DMS53 (cell line): ENCODE measurements around the gene DNAH3.
A peak's percentile ranks its signal among the peaks of the same experiment; 100 is the strongest.

Source experiments
- DNase-seq: peaks from one replicate; lab custom pipeline; 2025; lab: John Stamatoyannopoulos, UW

DNAH3 gene

DNA sequence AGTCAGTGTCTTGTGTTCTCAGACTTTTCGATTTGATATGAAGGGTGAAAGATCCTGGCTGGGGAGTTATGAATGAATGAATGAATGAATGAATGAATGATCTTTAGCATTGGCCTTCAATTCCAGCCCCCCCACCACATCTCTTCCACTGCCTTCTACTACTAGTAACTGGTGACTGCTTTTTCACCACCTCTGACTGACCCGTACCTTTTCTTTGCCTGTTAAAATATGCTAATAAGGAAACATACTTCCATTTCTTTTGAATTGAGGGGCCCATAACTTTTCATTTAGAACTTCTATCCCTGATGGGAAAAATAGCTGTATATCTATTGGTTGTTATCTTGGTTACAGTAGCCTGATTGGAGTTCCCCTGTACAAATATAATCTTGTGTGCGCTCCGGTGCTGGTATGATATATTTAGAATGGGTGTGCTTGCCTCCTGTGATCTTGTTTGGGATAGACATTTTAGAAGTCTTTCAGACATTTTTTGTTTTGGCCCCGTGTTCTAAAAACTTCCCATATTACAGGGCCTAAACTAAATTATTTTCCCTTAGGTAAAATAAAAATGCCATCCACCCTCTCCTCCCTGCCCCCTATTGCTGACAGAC lies 246.6 kb downstream of the DNAH3 start:
- no peak for DNase-seq

DNA sequence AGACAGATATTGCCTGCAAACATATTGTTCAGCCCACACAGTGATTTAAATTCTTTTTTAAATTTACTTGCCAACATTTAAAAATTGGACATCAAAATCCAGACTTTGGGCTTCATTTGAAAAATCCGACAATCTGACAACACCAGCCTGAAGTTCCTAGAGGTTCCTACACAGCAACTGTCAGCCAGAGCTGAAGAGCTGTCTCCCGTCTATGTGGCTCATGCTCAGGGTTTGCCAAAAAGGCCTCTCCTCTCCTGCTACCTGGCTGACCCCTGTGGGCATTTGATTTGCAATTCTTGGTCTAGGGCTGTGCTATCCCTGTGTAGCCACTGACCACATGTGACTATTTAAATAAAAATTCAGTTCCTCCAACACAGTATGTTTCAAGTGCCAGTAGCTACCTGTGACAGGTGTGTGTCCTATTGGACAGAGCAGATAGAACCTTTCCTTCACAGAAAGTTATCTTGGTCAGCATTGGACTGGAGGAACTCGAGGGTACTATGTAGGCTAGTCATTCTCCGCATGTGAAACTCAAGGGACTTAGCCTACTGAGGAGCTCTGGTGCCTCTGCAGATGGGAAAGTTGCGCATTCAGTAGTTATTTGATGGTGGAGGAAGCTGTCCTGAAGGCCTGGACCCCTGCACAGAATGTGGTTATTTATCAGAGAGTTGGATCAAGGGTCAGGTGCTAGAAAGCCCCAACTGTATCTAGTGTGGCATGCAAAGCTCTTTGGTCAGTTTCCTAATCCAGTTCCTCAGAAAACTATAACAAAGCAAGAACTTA lies 247.3 kb downstream of the DNAH3 start:
- no peak for DNase-seq

DNA sequence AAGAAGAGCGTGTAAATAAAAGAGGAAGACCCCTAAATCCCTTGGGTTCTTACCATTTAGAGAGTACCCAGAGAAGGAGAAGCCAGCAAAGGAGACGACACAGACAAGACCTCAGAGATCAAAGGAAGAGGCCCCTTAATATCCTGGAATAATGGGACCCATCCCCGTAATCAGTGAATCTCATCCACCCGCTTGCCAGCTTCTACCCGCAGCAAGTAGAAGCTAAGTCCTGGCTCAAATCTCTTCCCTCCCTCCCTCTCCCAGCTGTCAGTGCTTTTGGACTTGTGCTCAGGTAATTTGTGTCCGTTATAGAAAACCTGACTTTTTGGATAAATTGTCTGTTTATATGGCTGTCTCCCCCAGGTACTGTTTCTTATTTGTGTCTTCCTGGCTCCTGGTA lies 248.2 kb downstream of the DNAH3 start:
- no peak for DNase-seq

DNA sequence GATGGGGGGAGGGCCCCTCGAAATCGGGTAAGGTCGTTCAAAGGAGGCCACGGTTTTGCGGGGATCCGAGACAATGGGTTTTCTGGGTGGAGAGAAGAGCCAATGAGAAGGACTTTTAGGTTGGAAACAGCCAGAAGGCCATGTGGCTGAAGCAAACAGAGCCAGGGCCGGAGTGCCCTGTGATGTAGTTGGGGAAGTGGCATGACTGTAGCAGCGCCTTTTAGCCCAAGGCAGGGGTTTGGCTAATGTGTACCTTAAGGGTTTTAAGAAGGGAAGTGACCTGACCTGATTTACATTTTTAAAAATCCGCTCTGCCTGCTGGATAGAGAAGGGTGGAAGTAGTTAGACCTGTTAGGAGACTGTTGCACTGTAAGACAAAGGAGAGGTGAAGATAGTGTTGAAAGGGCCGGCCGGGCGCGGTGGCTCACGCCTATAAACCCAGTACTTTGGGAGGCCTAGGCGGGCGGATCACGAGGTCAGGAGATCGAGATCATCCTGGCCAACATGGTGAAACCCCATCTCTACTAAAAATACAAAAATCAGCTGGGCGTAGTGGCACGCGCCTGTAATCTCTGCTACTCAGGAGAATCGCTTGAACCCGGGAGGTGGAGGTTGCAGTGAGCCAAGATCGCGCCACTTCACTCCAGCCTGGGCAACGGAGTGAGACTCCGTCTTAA lies 249.1 kb downstream of the DNAH3 start:
- DNase-seq: peak; percentile 69

GRCh38 chr16:20901068-20901435 lies 249.6 kb downstream of the DNAH3 start:
- peak; percentile 63 for DNase-seq

DNA sequence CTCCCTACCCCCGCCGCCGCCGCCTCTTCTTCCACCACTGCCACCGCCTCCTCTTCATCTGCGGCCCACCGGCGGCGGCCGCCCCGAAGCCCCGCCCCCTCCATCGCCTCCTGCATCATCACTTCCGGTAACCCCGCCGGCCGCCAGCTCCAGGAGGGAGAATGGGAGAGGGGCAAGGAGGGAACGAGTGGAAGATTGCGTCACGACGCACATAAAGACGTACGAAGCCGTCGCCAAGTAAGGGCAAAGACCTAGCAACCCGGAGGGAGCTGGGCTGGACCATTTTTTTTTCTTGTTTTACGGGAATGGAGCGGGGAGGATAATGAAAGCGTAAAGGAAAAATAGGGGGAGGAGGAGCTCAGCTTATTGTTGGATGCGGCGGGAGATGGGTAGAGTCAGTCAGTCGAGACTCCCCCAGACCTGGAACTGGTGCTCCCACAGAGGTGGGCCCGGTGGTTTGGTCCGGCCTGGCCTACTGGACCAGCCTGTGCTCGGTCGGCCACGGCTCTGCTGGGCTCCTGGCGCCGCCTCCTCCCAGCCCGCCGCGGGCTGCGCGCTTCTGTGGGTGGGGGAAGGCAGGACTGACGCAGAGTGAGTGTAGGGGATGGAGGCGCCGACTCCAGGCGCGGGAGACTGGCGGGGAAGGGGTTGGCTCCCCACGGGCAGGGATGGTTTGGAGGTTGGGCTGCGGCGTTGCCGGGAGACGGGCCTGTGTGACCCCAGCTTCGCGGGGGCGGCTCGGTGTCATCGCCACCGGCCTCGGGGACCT lies 250.2 kb downstream of the DNAH3 start, which contains the start of the genes DCUN1D3 and LYRM1:
TSS of gene DCUN1D3 (minus strand) at position 60 of the 769 bp plus-strand sequence. CDS start 37,820 bp downstream, outside the sequence.
TSS of gene LYRM1 (plus strand) at position 473 of the 769 bp plus-strand sequence. CDS start 14,785 bp downstream, outside the sequence.
- DNase-seq: peak; percentile 98

DNA sequence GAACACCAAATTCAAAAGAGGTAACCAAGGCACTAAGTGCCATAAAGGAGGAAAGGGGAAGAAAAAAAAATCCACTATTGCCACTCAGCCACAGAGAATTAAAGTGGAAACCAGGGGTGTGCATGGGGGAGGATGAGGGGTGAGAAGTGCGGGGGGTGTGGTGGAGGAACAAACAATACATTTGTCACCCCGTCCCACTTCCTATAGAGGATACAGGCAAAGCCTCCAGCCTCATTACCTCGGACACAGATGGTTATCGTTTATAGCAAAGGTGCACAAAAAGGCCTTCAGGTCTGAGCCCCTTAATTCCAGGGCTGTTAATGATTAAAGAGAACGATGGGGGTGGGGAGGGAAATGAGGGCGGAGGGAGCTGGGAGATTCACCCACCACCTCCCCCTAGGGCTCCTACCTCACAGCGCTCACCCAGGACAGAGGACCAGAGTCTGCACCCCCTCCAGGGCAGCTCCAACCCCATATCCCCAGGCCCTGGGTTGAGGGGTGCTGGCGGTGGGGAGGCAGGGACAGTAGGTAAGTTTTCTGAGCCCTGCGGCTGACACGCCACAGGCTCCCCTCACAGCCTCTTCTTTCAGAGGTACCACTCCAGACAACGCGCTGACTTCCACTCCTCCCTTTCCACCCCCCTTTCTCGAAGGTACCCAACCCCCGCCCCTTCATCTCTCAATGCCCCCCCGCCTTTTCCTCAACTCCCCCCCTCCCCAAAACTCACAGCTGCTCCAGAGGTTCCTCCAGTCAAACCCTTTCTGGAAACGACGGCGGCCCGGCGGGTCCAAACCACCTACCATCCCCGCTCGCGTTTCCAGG lies 251.0 kb downstream of the DNAH3 start:
- peak; percentile 64 for DNase-seq

DNA sequence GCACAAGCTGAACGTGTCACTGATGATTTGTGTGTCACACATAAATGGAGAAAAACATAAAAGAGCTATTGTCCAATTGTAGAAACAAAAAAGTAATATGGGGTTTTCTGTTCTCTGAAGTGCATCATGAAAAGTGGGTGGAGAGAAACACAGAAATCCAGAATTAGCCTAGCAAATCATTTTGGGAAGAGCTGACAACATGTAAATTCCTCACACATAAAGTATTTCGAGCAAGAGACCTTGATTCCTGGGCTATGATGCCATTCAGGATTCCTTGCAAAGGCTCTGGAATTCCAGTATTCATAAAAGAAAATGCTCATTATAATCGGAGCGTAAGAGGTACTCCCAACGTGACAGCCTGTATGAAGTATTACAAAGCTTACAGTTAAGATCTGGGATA lies 251.6 kb downstream of the DNAH3 start:
- no peak for DNase-seq

DNA sequence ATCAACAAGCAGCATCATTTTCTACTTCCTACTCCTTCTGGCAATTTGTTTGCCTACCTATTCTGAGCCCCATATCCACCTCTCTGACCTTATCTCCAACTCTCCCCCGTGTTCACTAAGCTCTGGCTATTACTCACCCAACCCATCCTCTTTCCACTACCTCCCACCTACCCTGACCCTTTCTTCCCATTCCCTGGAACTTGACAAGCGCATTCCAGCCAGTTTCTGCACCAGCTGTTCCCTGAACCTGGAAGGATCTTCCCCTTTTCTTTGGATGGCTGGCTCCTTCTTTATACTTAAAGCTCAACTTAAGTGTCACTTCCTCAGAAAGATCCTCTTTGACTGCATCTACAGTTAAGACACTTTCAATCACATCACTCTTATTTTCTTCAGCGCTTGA lies 252.7 kb downstream of the DNAH3 start:
- no peak for DNase-seq

DNA sequence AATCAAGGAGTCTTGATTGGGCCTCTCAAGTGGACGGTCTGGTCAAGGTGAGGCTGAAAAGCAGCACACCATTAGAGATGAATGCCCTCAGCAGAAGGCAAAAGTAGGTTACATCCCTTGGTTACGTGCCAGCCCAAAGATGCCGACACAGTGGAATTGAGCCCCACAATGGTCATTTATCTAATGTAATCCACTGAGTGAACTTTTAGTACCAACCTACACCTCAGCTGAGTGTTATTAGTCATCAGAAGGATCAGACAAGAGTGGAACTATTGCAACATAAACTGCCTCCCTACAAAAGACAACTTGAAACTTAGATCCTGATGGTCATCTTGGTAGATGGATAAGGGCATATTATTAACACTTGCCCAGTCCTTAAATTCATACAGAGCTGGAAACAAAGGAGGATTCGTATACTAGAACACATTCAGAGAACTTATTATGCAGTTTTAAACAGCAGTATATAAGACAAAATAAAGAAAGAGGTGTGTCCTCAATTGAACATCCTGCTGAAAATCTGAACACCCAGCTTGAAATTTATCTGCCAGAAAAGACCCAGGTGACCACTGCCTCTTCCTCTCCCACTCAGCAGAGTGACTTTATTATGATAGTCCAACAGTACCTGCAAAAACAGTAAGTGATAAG lies 253.3 kb downstream of the DNAH3 start:
- no peak for DNase-seq

- DNase-seq: no peak
These were observed 256.3 kb downstream of the DNAH3 start for GRCh38 chr16:20894388-20894787.

- no peak for DNase-seq
These were observed 260.9 kb downstream of the DNAH3 start for GRCh38 chr16:20889625-20890275.

- DNase-seq: no peak
These were observed 263.4 kb downstream of the DNAH3 start for GRCh38 chr16:20887207-20887606.

DNA sequence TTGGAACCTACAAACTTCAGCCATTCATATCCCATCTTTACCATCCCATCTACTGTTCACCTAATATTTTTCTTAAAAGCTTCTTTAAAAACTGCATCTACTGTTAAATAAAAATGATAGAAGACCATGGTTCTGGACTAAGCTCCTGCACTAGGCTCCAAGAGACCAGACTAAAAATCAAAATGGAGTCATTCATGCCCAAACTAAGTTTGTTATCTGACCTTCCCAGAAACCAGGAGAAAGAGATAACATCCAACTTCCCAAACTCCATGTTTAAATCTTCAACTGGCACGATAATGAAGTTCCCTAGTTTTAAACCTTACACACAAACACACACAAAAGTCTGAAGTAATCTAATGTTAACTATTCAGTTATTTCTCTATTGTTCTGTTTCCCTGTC lies 264.3 kb downstream of the DNAH3 start:
- no peak for DNase-seq

- no peak for DNase-seq
These were observed 266.4 kb downstream of the DNAH3 start for GRCh38 chr16:20884240-20884556.

- DNase-seq: no peak
These were observed 266.9 kb downstream of the DNAH3 start for GRCh38 chr16:20883554-20884239.
